Neural crest cell (in vitro differentiated cells): ENCODE data around the gene ZNF121. TPM values are rescaled to one million over a fixed set of nuclear protein-coding genes. Genes with fewer than 3 reads are reported as not detected.
"Not testable (repeated sequence)": the region's sequence is repeated elsewhere in the genome, so short reads cannot be mapped to it uniquely, and the experiment has no call there.

Experiments used
- DNase-seq: peaks from one replicate; pipeline ENCODE4 v3.0.0; 2021; ENCODE audit warnings: low read depth, mixed read lengths, low spot score
- H3K27ac Mint-ChIP-seq: one replicate; pipeline ENCODE4 v1.8.0; 2021; ENCODE audit warnings: mild to moderate bottlenecking, mixed read lengths; ENCODE audit not compliant: unreplicated experiment
- H3K27me3 Mint-ChIP-seq: 2 replicates; pipeline ENCODE4 v1.8.0; 2021; ENCODE audit warnings: low read depth, mild to moderate bottlenecking, mixed read lengths
- H3K36me3 Mint-ChIP-seq: 2 replicates; pipeline ENCODE4 v1.8.0; 2021; ENCODE audit warnings: low read depth, mild to moderate bottlenecking, mixed read lengths
- H3K4me1 Mint-ChIP-seq: 2 replicates; pipeline ENCODE4 v1.8.0; 2021; ENCODE audit warnings: mixed read lengths
- H3K4me3 Mint-ChIP-seq: one replicate; pipeline ENCODE4 v1.8.0; 2021; ENCODE audit warnings: mild to moderate bottlenecking, mixed read lengths
- H3K9me3 Mint-ChIP-seq: 2 replicates; pipeline ENCODE4 v1.8.0; 2021; ENCODE audit warnings: mixed read lengths
- CTCF ChIP-seq: fragments of 200-600 bp; sonication (generic); conservative IDR thresholded peaks from 2 replicates; pipeline ENCODE4 v1.5.0; 2021; ENCODE audit warnings: antibody characterized with exemption, mild to moderate bottlenecking
- total RNA-seq: library from RNA; stranded (reverse); gene quantifications from 2 replicates; pipeline ENCODE4 v1.2.1, GENCODE V29; 2021

The ZNF121 gene
- total RNA-seq, 1 donor from 2014 or later, result 71.1 TPM

- no peaks in the 10 kb centered on the region for H3K9me3 Mint-ChIP-seq
- peaks cover 57% of the 10 kb centered on the region for H3K36me3 Mint-ChIP-seq
- H3K4me1 Mint-ChIP-seq, result peaks cover 4% of the 10 kb centered on the region
- no peaks in the 10 kb centered on the region for H3K27me3 Mint-ChIP-seq
- no peak for TF ChIP-seq CTCF
- no peak overlapping the region for H3K27ac Mint-ChIP-seq
- H3K4me3 Mint-ChIP-seq, result no peak overlapping the region
- no peak for DNase-seq
These were observed 31.5 kb upstream of the ZNF121 start for GRCh38 chr19:9615844-9616243.

- Mint-ChIP-seq H3K4me1 (no peaks in the 10 kb centered on the region), H3K27me3 (no peaks in the 10 kb centered on the region)
These were observed 26.3 kb upstream of the ZNF121 start for GRCh38 chr19:9610484-9611113.

GRCh38 chr19:9608912-9609311 lies 24.6 kb upstream of the ZNF121 start:
- Mint-ChIP-seq H3K36me3 (peaks cover 66% of the 10 kb centered on the region), H3K27ac (no peak overlapping the region), H3K9me3 (peaks cover 21% of the 10 kb centered on the region), H3K4me1 (no peaks in the 10 kb centered on the region), H3K27me3 (no peaks in the 10 kb centered on the region), H3K4me3 (no peak overlapping the region)
- DNase-seq, result no peak
- no peak for TF ChIP-seq CTCF

More at GRCh38 chr19:9610484-9611113, 26.3 kb upstream of the ZNF121 start:
- no peak overlapping the region for H3K27ac Mint-ChIP-seq
- peaks cover 76% of the 10 kb centered on the region for H3K36me3 Mint-ChIP-seq
- no peak for TF ChIP-seq CTCF
- H3K4me3 Mint-ChIP-seq, result no peak overlapping the region
- peaks cover 21% of the 10 kb centered on the region for H3K9me3 Mint-ChIP-seq
- no peak for DNase-seq

GRCh38 chr19:9597027-9597426 lies 12.7 kb upstream of the ZNF121 start:
- H3K4me1 Mint-ChIP-seq, result no peaks in the 10 kb centered on the region

GRCh38 chr19:9586764-9587163 lies 2.5 kb upstream of the ZNF121 start:
- H3K27me3 Mint-ChIP-seq, result peaks cover 47% of the 10 kb centered on the region
- peak; percentile 76 for TF ChIP-seq CTCF
- H3K4me1 Mint-ChIP-seq, result peaks cover 9% of the 10 kb centered on the region
- H3K9me3 Mint-ChIP-seq, result peaks cover 4% of the 10 kb centered on the region
- peak; percentile 66 for DNase-seq
- H3K27ac Mint-ChIP-seq, result no peak overlapping the region
- H3K36me3 Mint-ChIP-seq, result peaks cover 7% of the 10 kb centered on the region
- H3K4me3 Mint-ChIP-seq, result peak overlapping the region; percentile 2

More at GRCh38 chr19:9597027-9597426, 12.7 kb upstream of the ZNF121 start:
- Mint-ChIP-seq H3K36me3 (peaks cover 3% of the 10 kb centered on the region), H3K27me3 (peaks cover 28% of the 10 kb centered on the region), H3K27ac (no peak overlapping the region), H3K9me3 (no peaks in the 10 kb centered on the region), H3K4me3 (no peak overlapping the region)
- no peak for DNase-seq
- TF ChIP-seq CTCF, result no peak

- not testable (repeated sequence) for H3K27me3 Mint-ChIP-seq, DNase-seq, H3K27ac Mint-ChIP-seq
- Mint-ChIP-seq H3K4me1 (peaks cover 15% of the 10 kb centered on the region), H3K9me3 (peaks cover 22% of the 10 kb centered on the region), H3K4me3 (peak overlapping the region; percentile 91), H3K36me3 (peaks cover 48% of the 10 kb centered on the region)
These were observed 2.1 kb downstream of the ZNF121 start for GRCh38 chr19:9582081-9582725.
